ENCODE measurements around the gene TMEM101. TPM values are rescaled to one million over a fixed set of nuclear protein-coding genes. Genes with fewer than 3 reads are reported as not detected.

Gene TMEM101
- polyA plus RNA-seq, 2 donors, result 12.9 to 26.5 TPM

DNA sequence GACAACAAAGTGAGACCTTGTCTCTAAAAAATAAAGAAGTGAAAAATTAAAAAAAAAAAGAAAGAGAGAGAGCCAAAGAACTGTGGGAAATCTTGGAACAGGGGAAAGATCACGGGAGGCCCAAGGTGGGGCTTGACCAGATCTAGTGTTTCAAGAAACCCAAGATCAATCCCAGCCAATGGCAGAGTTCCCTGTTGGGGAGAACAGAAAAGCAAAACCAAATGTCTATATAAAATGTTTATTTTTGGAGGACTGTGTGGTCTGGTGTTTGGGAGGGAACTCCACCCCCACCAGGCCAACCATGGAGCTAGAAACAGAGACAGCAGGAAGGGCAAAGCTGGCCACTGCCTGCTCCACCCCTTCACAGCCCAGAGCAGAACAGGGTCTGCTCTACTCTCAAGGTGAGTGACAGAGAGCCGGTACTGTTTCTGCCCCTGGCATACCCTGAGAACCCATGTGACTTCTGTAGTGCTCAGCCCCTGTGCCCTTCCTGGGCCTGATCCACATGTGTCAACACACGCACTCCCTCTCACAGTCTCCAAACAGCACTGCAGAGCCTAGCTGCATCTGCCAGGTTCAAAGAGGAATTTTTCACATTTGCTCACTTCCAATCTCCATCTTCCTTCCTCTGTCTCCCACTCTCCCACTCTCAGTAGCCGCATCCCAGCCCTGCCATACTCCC, 3.7 kb downstream of the TMEM101 start:
- Histone ChIP-seq H3K9me3 (ENCODE audit: control insufficient read depth in 2 of 2, insufficient read depth in 1 of 2, low read depth in 1 of 2, low read length in 1 of 2) (no peaks in the 10 kb centered on the region), H3K36me3 (ENCODE audit: control insufficient read depth in 2 of 2, insufficient read depth in 2 of 2, low read length in 1 of 2) (peaks cover 0 to 6% of the 10 kb centered on the region in 2 donors), H3K4me1 (ENCODE audit: control insufficient read depth in 2 of 2, insufficient read depth in 2 of 2, low read length in 1 of 2) (peaks cover 10 to 20% of the 10 kb centered on the region in 2 donors), H3K27ac (ENCODE audit: low read depth in 2 of 2, low read length in 1 of 2) (no peak overlapping the region), H3K4me3 (ENCODE audit: low read depth in 1 of 2, low read length in 2 of 2) (no peak overlapping the region), H3K27me3 (ENCODE audit: control insufficient read depth in 1 of 2, insufficient read depth in 2 of 2, low read length in 2 of 2) (no peaks in the 10 kb centered on the region)
- WGBS, 2 donors, result 59% methylated on average over 4 of the region's 4 CpGs

- WGBS, 2 donors, result 67 to 70% methylated on average over 6 of the region's 6 CpGs
- H3K27me3 ChIP-seq (ENCODE audit: control insufficient read depth in 1 of 2, insufficient read depth in 2 of 2, low read length in 2 of 2), result peaks cover 0 to 5% of the 10 kb centered on the region in 2 donors
- H3K4me3 ChIP-seq (ENCODE audit: low read depth in 1 of 2, low read length in 2 of 2), result no peak overlapping the region
- peaks cover 0 to 6% of the 10 kb centered on the region in 2 donors for H3K36me3 ChIP-seq (ENCODE audit: control insufficient read depth in 2 of 2, insufficient read depth in 2 of 2, low read length in 1 of 2)
- no peak overlapping the region for H3K27ac ChIP-seq (ENCODE audit: low read depth in 2 of 2, low read length in 1 of 2)
- no peaks in the 10 kb centered on the region for H3K9me3 ChIP-seq (ENCODE audit: control insufficient read depth in 2 of 2, insufficient read depth in 1 of 2, low read depth in 1 of 2, low read length in 1 of 2)
- peaks cover 21 to 32% of the 10 kb centered on the region in 2 donors for H3K4me1 ChIP-seq (ENCODE audit: control insufficient read depth in 2 of 2, insufficient read depth in 2 of 2, low read length in 1 of 2)
Observed at GRCh38 chr17:44008205-44008909, 6.4 kb downstream of the TMEM101 start.

GRCh38 chr17:44007346-44008204, 7.2 kb downstream of the TMEM101 start:
- Histone ChIP-seq H3K27ac (ENCODE audit: low read depth in 2 of 2, low read length in 1 of 2) (peak overlapping the region; percentile 47 to 81), H3K36me3 (ENCODE audit: control insufficient read depth in 2 of 2, insufficient read depth in 2 of 2, low read length in 1 of 2) (peaks cover 0 to 6% of the 10 kb centered on the region in 2 donors), H3K4me1 (ENCODE audit: control insufficient read depth in 2 of 2, insufficient read depth in 2 of 2, low read length in 1 of 2) (peaks cover 18 to 32% of the 10 kb centered on the region in 2 donors), H3K9me3 (ENCODE audit: control insufficient read depth in 2 of 2, insufficient read depth in 1 of 2, low read depth in 1 of 2, low read length in 1 of 2) (no peaks in the 10 kb centered on the region), H3K27me3 (ENCODE audit: control insufficient read depth in 1 of 2, insufficient read depth in 2 of 2, low read length in 2 of 2) (peaks cover 0 to 5% of the 10 kb centered on the region in 2 donors), H3K4me3 (ENCODE audit: low read depth in 1 of 2, low read length in 2 of 2) (peak overlapping the region; percentile 48 to 63)
- WGBS, 2 donors, result 5 to 12% methylated on average over 35 to 37 of the region's 37 CpGs

GRCh38 chr17:44006598-44007345, 8.0 kb downstream of the TMEM101 start:
- peaks cover 18 to 32% of the 10 kb centered on the region in 2 donors for H3K4me1 ChIP-seq (ENCODE audit: control insufficient read depth in 2 of 2, insufficient read depth in 2 of 2, low read length in 1 of 2)
- H3K36me3 ChIP-seq (ENCODE audit: control insufficient read depth in 2 of 2, insufficient read depth in 2 of 2, low read length in 1 of 2), result peaks cover 0 to 5% of the 10 kb centered on the region in 2 donors
- peaks cover 0 to 5% of the 10 kb centered on the region in 2 donors for H3K27me3 ChIP-seq (ENCODE audit: control insufficient read depth in 1 of 2, insufficient read depth in 2 of 2, low read length in 2 of 2)
- peak overlapping the region; percentile 48 to 63 for H3K4me3 ChIP-seq (ENCODE audit: low read depth in 1 of 2, low read length in 2 of 2)
- no peaks in the 10 kb centered on the region for H3K9me3 ChIP-seq (ENCODE audit: control insufficient read depth in 2 of 2, insufficient read depth in 1 of 2, low read depth in 1 of 2, low read length in 1 of 2)
- WGBS, 2 donors, result 1% methylated on average over 39 to 40 of the region's 40 CpGs
- H3K27ac ChIP-seq (ENCODE audit: low read depth in 2 of 2, low read length in 1 of 2), result peak overlapping the region; percentile 66 to 81

GRCh38 chr17:44006272-44006597, 8.5 kb downstream of the TMEM101 start:
- Histone ChIP-seq H3K4me3 (ENCODE audit: low read depth in 1 of 2, low read length in 2 of 2) (peak overlapping the region; percentile 44 to 56), H3K27ac (ENCODE audit: low read depth in 2 of 2, low read length in 1 of 2) (peak overlapping the region; percentile 66 to 75), H3K36me3 (ENCODE audit: control insufficient read depth in 2 of 2, insufficient read depth in 2 of 2, low read length in 1 of 2) (peaks cover 0 to 2% of the 10 kb centered on the region in 2 donors), H3K4me1 (ENCODE audit: control insufficient read depth in 2 of 2, insufficient read depth in 2 of 2, low read length in 1 of 2) (peaks cover 18 to 32% of the 10 kb centered on the region in 2 donors), H3K9me3 (ENCODE audit: control insufficient read depth in 2 of 2, insufficient read depth in 1 of 2, low read depth in 1 of 2, low read length in 1 of 2) (no peaks in the 10 kb centered on the region), H3K27me3 (ENCODE audit: control insufficient read depth in 1 of 2, insufficient read depth in 2 of 2, low read length in 2 of 2) (peaks cover 0 to 5% of the 10 kb centered on the region in 2 donors)
- 2% methylated on average over 19 to 21 of the region's 21 CpGs for WGBS, 2 donors

GRCh38 chr17:44005527-44006271, 9.1 kb downstream of the TMEM101 start:
- Histone ChIP-seq H3K27me3 (ENCODE audit: control insufficient read depth in 1 of 2, insufficient read depth in 2 of 2, low read length in 2 of 2) (peaks cover 0 to 5% of the 10 kb centered on the region in 2 donors), H3K27ac (ENCODE audit: low read depth in 2 of 2, low read length in 1 of 2) (peak overlapping the region in 1 of 2 donors; percentile 75), H3K4me3 (ENCODE audit: low read depth in 1 of 2, low read length in 2 of 2) (peak overlapping the region; percentile 44 to 56), H3K36me3 (ENCODE audit: control insufficient read depth in 2 of 2, insufficient read depth in 2 of 2, low read length in 1 of 2) (no peaks in the 10 kb centered on the region), H3K9me3 (ENCODE audit: control insufficient read depth in 2 of 2, insufficient read depth in 1 of 2, low read depth in 1 of 2, low read length in 1 of 2) (no peaks in the 10 kb centered on the region), H3K4me1 (ENCODE audit: control insufficient read depth in 2 of 2, insufficient read depth in 2 of 2, low read length in 1 of 2) (peaks cover 18 to 32% of the 10 kb centered on the region in 2 donors)
- WGBS, 2 donors, result 3 to 4% methylated on average over 50 to 59 of the region's 59 CpGs

DNA sequence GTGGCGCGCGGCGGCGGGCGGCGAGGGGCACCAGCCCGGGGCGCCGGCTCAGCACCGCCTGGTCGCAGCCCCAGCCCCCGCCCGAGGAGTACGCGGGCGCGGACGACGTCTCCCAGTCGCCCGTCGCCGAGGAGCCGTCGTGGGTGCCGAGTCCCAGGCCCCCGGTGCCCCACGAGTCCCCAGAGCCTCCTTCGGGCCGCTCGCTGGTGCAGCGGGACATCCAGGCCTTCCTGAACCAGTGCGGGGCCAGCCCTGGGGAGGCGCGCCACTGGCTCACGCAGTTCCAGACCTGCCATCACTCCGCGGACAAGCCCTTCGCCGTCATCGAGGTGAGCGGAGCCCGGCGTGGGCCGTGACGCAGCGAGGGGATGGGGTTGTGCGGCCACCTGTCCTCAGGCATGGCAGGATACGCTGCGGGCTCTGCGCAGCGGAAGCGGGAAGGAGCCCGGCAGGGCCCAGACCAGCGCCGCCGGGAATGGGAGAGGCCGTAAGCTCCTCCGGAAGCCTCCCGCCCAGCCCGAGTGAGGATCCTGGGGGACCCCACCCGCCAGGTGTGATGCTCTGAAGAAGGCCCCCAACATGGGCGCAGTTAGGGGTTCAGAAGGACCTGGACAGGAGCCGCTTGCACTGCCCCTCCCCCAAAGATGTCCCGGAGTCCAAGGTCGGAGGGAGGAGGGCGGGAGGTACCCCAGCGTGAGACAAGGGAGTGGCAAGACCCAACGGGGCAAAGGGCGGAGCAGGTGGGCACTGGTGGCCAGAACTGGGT, 9.8 kb downstream of the TMEM101 start:
- Histone ChIP-seq H3K27ac (ENCODE audit: low read depth in 2 of 2, low read length in 1 of 2) (no peak overlapping the region), H3K27me3 (ENCODE audit: control insufficient read depth in 1 of 2, insufficient read depth in 2 of 2, low read length in 2 of 2) (peaks cover 0 to 5% of the 10 kb centered on the region in 2 donors), H3K9me3 (ENCODE audit: control insufficient read depth in 2 of 2, insufficient read depth in 1 of 2, low read depth in 1 of 2, low read length in 1 of 2) (no peaks in the 10 kb centered on the region), H3K36me3 (ENCODE audit: control insufficient read depth in 2 of 2, insufficient read depth in 2 of 2, low read length in 1 of 2) (no peaks in the 10 kb centered on the region), H3K4me3 (ENCODE audit: low read depth in 1 of 2, low read length in 2 of 2) (peak overlapping the region; percentile 41 to 44), H3K4me1 (ENCODE audit: control insufficient read depth in 2 of 2, insufficient read depth in 2 of 2, low read length in 1 of 2) (peaks cover 18 to 32% of the 10 kb centered on the region in 2 donors)
- WGBS, 2 donors, result 3 to 4% methylated on average over 69 to 71 of the region's 71 CpGs

DNA sequence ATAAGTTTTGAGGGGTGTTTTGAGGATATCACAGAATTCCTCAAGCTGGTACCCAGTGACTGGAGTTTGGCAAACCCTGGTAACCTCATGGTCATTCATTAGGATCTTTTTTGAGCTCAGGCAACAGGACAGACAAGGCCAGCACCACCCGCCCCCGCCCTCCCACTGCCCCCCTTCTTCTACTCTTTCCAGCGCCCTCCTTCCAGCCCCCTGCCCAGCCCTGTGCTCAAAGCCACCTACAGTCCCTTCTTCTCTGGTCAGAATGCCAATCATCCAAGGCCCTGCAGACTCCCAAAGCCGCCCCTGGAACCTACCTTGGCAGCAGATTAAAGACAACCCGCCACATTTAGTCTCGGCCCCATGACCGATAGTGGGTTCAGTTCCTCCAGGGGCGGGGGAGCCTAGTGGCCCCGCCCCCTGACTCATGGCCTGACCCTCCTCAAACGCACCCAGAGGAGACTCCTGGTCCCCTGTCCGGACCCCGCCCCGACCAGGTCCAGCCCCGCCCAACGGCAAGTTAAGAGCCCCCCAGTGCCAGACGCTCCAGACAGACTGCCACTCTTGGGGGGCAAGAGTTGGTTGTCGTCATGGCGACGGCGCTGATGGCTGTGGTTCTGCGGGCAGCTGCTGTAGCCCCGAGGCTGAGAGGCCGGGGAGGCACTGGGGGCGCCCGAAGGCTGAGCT, 10.5 kb downstream of the TMEM101 start, which contains the start of gene NAGS:
TSS of gene NAGS (plus strand) at position 546 of the 684 bp plus-strand sequence. CDS start at position 588, 42 bp downstream.
- 14 to 15% methylated on average over 24 to 25 of the region's 25 CpGs for WGBS, 2 donors
- Histone ChIP-seq H3K27ac (ENCODE audit: low read depth in 2 of 2, low read length in 1 of 2) (peak within 1 kb of the TSS in 1 of 2 donors; percentile 50), H3K27me3 (ENCODE audit: control insufficient read depth in 1 of 2, insufficient read depth in 2 of 2, low read length in 2 of 2) (peaks cover 0 to 5% of the 10 kb centered on the region in 2 donors), H3K4me1 (ENCODE audit: control insufficient read depth in 2 of 2, insufficient read depth in 2 of 2, low read length in 1 of 2) (peaks cover 18 to 32% of the 10 kb centered on the region in 2 donors), H3K9me3 (ENCODE audit: control insufficient read depth in 2 of 2, insufficient read depth in 1 of 2, low read depth in 1 of 2, low read length in 1 of 2) (no peaks in the 10 kb centered on the region), H3K4me3 (ENCODE audit: low read depth in 1 of 2, low read length in 2 of 2) (peak within 1 kb of the TSS; percentile 41 to 44), H3K36me3 (ENCODE audit: control insufficient read depth in 2 of 2, insufficient read depth in 2 of 2, low read length in 1 of 2) (no peaks in the 10 kb centered on the region)

Data from esophagus (tissue), 2 donors.